ENCODE measurements around the gene CDC14B.

CDC14B gene

DNA sequence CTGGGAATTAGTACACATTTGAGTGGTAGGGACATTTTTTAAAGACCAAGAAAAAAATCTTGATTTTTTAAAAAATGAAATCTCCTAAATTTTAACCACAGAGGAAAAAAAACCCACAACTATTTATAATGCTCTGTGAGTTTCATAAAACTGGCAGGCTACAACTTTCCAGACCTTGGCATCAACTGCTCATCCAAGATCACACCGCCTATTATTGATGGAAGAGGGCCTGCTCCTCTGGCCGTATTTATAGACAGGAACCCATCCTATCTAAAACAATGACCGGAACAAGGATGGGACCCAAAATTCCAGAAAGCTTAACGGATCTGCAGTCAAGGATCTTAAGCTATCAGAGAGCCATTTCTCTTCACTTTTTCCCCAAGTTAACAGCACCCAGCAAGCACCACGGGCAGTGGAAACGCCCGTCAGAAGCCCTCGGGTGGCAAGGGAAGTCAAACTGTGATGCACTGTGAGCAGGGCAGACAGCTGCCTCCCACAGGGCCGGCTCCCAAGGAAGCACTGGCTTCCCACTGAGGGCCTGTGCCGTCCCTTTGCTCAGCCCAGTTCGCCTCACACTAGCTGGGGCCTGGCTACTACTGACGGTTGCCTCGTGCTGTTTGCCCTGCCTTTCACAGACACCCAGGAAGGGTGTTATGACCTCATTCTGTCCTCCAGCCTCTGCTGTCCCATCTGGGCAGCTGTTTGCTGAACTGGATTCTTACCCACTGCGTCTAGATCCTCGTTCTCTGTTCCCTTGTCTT, 62.8 kb downstream of the CDC14B start:
- peak overlapping the region; percentile 45 for H3K4me3 ChIP-seq
- peak overlapping the region; percentile 83 to 94 for H3K27ac ChIP-seq
- TF ChIP-seq, protein P1, sequence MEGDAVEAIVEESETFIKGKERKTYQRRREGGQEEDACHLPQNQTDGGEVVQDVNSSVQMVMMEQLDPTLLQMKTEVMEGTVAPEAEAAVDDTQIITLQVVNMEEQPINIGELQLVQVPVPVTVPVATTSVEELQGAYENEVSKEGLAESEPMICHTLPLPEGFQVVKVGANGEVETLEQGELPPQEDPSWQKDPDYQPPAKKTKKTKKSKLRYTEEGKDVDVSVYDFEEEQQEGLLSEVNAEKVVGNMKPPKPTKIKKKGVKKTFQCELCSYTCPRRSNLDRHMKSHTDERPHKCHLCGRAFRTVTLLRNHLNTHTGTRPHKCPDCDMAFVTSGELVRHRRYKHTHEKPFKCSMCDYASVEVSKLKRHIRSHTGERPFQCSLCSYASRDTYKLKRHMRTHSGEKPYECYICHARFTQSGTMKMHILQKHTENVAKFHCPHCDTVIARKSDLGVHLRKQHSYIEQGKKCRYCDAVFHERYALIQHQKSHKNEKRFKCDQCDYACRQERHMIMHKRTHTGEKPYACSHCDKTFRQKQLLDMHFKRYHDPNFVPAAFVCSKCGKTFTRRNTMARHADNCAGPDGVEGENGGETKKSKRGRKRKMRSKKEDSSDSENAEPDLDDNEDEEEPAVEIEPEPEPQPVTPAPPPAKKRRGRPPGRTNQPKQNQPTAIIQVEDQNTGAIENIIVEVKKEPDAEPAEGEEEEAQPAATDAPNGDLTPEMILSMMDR (IDR thresholded peaks at IDR 0.05): no peak
- peak; percentile 80 for DNase-seq (ENCODE audit: low spot score)

DNA sequence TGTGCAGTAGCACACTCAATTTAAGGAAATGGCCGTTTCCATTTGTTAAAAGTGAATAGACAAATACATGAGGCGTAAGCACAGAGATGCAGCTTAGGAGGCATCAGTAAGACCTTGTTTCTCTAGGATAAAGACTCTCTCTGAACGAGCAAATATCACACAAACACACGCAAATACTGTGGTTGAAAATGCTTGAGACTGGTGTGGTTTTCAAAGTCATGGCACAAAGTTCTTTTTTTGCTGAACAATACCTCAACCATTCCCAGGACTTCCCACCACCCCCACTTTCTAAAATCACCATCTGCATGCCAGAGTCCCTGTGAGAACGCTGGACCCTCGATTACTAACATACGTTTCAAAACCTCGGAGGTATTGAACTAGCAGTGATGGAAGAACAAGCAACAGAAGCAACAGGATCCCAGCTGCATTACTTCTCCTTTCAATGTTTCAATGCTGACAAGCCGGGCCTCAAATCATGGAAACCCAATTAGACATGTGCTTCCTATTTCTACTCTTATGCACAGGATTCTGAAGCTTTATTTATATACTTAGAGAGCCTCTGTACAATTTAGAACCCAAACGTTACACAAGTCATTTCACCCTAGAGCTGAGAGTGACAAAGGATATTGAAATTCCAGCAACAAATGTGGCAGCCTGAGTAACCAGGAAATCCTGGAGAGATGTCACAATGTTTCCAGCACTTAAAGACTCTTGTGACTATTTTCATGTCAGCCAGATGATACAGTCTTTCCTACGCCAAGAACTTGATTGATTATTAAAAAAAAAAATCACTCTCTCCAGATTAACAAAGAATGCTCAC, 63.9 kb downstream of the CDC14B start:
- no peak for DNase-seq (ENCODE audit: low spot score)
- H3K4me3 ChIP-seq: peak overlapping the region; percentile 45
- peak overlapping the region; percentile 83 to 94 for H3K27ac ChIP-seq
- TF ChIP-seq, protein P1 (IDR thresholded peaks at IDR 0.05): no peak

DNA sequence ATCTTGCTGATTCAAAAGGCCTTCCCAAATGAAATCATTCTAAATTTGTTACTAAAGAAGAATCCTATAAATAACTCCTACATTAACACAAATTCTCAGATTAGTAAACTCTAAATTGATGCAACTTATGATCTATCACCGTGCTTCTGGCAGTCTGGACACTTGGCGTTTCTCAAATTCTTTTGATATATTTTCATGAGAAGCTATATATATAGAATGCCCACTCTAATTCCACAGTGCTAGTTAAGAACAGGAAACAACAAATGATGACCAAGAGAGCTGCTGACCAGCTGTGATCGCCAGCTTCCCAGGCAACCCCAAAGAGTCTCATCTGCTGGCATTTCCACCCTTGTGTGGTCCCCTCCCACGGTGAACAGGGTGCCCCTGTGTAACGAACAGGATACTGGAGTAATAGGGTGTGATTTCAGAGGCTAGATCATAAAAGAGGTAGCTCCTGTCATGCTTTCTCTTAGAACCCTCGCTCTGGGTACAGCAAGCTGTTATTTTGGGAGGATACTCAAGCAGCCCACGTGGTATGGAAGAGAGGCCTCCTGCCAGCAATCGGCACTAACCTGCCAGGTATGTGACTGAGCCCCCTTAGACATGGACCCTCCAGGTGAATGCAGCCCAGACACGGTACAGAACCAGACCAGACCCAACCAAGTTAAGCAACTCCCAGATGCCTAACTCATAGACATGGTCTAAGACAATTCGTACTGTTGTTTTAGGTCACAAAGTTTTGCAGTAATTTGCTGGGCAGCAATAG, 64.7 kb downstream of the CDC14B start:
- TF ChIP-seq, protein P1 (IDR thresholded peaks at IDR 0.05): no peak
- H3K4me3 ChIP-seq: peak overlapping the region; percentile 23
- peak overlapping the region; percentile 83 to 94 for H3K27ac ChIP-seq
- no peak for DNase-seq (ENCODE audit: low spot score)

DNA sequence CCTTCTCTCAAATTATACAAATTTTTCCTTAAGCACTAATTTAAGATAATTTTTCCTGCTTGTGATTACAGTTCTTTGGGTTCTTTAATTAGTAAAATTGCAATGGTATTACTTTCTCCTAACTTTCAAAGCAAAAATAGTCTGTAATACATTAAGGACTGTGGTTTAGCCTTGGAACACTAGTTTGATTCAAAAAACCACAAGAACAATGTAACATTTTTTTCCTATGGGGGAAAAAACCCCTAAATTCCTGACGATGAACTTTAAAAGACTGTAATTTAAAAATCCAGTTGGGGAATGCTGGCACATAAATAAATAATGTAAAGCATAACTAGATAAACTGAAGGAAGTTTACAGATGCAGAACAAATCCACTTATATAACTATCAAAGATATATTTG, 65.3 kb downstream of the CDC14B start:
- Histone ChIP-seq H3K27ac (peak overlapping the region; percentile 83 to 94), H3K4me3 (no peak overlapping the region)
- TF ChIP-seq, protein P1 (IDR thresholded peaks at IDR 0.05): no peak
- no peak for DNase-seq (ENCODE audit: low spot score)

DNA sequence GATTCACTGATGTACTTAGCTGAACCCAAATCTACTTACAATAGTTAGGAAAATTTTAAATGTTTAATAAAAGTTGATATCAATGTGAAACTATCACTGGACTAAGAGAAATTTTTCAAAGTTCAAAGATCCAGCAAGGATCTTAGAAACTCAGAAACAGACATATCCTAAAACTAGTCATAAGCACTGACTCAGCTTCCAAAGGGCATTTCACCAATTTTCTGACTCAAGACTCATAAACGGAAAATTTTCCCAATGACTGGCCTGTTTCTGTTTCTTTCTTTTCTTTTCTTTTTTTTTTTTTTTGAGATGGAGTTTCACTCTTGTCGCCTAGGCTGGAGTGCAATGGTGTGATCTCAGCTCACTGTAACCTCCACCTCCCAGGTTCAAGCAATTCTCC, 66.6 kb downstream of the CDC14B start:
- peak overlapping the region; percentile 83 to 84 for H3K27ac ChIP-seq
- peak overlapping the region; percentile 17 for H3K4me3 ChIP-seq
- no peak for DNase-seq (ENCODE audit: low spot score)
- TF ChIP-seq, protein P1 (IDR thresholded peaks at IDR 0.05): no peak

DNA sequence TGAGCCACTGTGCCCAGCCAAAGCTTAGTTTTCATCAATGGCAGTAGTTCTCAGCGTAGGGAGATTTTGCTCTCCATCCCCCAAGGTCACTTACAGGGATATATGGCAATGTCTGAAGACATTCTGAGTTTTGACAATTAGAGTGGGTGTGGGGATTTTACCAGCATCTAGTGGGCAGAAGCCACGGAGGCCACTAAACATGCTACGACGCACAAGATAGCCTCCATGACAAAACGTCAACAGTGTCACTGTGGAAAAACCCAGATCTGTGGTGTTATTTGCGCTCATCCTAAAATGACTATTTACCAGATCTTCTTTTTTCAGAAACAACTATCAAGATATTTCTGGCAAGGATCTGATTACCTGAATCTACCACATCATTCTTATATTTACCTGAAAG, 68.2 kb downstream of the CDC14B start:
- TF ChIP-seq, protein P1 (IDR thresholded peaks at IDR 0.05): no peak
- H3K4me3 ChIP-seq: no peak overlapping the region
- no peak for DNase-seq (ENCODE audit: low spot score)

More for the DNA sequence above, 68.2 kb downstream of the CDC14B start:
- no peak overlapping the region for H3K27ac ChIP-seq

Data from coronary artery (tissue), 2 donors.